HCT116 (cell line): Measurements from ENCODE around the gene INSR.

Experiments used
- EGR1 ChIP-seq: IDR thresholded peaks from 2 replicates; pipeline ENCODE4 v1.6.1; 2012; ENCODE audit warnings: low read depth
- EZH2 ChIP-seq: fragments of 200-600 bp; sonication (generic); IDR thresholded peaks from 2 replicates; pipeline ENCODE4 v1.6.1; 2017; ENCODE audit warnings: antibody characterized with exemption, mixed run types
- EZH2phosphoT487 ChIP-seq: fragments of 200-600 bp; IDR thresholded peaks from 2 replicates; pipeline ENCODE4 v1.6.1; 2018; ENCODE audit warnings: antibody characterized with exemption, borderline replicate concordance
- POLR2A ChIP-seq: IDR thresholded peaks from 2 replicates; pipeline ENCODE4 v1.7.0; 2011; ENCODE audit warnings: borderline replicate concordance; ENCODE audit not compliant: insufficient read depth, insufficient read length; ENCODE audit errors: extremely low read depth
- RAD21 ChIP-seq: IDR thresholded peaks from 2 replicates; pipeline ENCODE4 v1.6.1; 2012; ENCODE audit warnings: low read depth, mild to moderate bottlenecking
- ZFX ChIP-seq: fragments of 450-650 bp; IDR thresholded peaks from 2 replicates; pipeline ENCODE4 v1.6.1; 2017
- ZNF274 ChIP-seq: fragments of 200-500 bp; sonication (Bioruptor generic); IDR thresholded peaks from 2 replicates; pipeline ENCODE4 v1.6.1; 2014; ENCODE audit warnings: mild to moderate bottlenecking, low read depth, low read length, inconsistent platforms
- TF ChIP-seq, protein P1 (sequence below), 3 experiments: fragments of 200-600 bp in 1 of 3; sonication (generic) in 1 of 3; IDR thresholded peaks in 2 of 3; conservative IDR thresholded peaks in 1 of 3; 2 replicates each; pipeline ENCODE4 v1.5.1; 2012 to 2017; ENCODE audit warnings: low read depth in 2 of 3, low read length in 2 of 3, antibody characterized with exemption in 1 of 3, borderline replicate concordance in 1 of 3, control low read depth in 1 of 3, mild to moderate bottlenecking in 1 of 3, mixed read lengths in 1 of 3, mixed run types in 1 of 3, moderate library complexity in 1 of 3; ENCODE audit not compliant: insufficient read depth in 1 of 3

- TF ChIP-seq, protein P1, sequence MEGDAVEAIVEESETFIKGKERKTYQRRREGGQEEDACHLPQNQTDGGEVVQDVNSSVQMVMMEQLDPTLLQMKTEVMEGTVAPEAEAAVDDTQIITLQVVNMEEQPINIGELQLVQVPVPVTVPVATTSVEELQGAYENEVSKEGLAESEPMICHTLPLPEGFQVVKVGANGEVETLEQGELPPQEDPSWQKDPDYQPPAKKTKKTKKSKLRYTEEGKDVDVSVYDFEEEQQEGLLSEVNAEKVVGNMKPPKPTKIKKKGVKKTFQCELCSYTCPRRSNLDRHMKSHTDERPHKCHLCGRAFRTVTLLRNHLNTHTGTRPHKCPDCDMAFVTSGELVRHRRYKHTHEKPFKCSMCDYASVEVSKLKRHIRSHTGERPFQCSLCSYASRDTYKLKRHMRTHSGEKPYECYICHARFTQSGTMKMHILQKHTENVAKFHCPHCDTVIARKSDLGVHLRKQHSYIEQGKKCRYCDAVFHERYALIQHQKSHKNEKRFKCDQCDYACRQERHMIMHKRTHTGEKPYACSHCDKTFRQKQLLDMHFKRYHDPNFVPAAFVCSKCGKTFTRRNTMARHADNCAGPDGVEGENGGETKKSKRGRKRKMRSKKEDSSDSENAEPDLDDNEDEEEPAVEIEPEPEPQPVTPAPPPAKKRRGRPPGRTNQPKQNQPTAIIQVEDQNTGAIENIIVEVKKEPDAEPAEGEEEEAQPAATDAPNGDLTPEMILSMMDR (IDR thresholded peaks at IDR 0.05 in 2 of 3, conservative IDR thresholded peaks at IDR 0.05 in 1 of 3; ENCODE audit: borderline replicate concordance in 1 of 3, insufficient read depth in 1 of 3, low read depth in 2 of 3, low read length in 2 of 3): no peak
- TF ChIP-seq ZFX: no peak
- no peak for TF ChIP-seq EGR1
- TF ChIP-seq EZH2: no peak
- no peak for TF ChIP-seq RAD21
- TF ChIP-seq POLR2A: no peak
- no peak for TF ChIP-seq ZNF274
- no peak for TF ChIP-seq EZH2phosphoT487
These were observed 105.2 kb downstream of the INSR start for GRCh38 chr19:7188698-7189629.
